GM23338 (cell line): ENCODE results near the gene NDUFA13. TPM values are rescaled to one million over a fixed set of nuclear protein-coding genes. Genes with fewer than 3 reads are reported as not detected.

Experiments used
- ATAC-seq: fragments of 200-7000 bp; cut with Tn5 transposase; 3 replicates; pipeline ENCODE4 v1.9.1; 2020
- DNase-seq: peaks from one replicate; pipeline ENCODE4 v3.0.0-alpha.2; 2015; ENCODE audit warnings: low spot score
- H2AFZ ChIP-seq: fragments of 200-600 bp; sonication (generic); 2 replicates; pipeline ENCODE4 v1.8.0; 2016; ENCODE audit warnings: antibody characterized with exemption, mild to moderate bottlenecking, moderate library complexity
- H3F3A ChIP-seq: fragments of 200-600 bp; sonication (generic); replicated peaks from 2 replicates; pipeline ENCODE4 v1.8.0; 2017; ENCODE audit warnings: antibody characterized with exemption, mixed run types, low read depth
- H3K27ac ChIP-seq: fragments of 200-600 bp; sonication (generic); 2 replicates; pipeline ENCODE4 v1.6.1; 2016; ENCODE audit warnings: low read depth
- H3K27me3 ChIP-seq: fragments of 200-600 bp; sonication (generic); 2 replicates; pipeline ENCODE4 v1.8.0; 2016; ENCODE audit warnings: mild to moderate bottlenecking, mixed run types, moderate library complexity; ENCODE audit not compliant: insufficient read depth
- H3K36me3 ChIP-seq: fragments of 200-600 bp; sonication (generic); 2 replicates; pipeline ENCODE4 v1.8.0; 2016; ENCODE audit warnings: mild to moderate bottlenecking; ENCODE audit not compliant: insufficient read depth
- H3K4me1 ChIP-seq: fragments of 200-600 bp; sonication (generic); 2 replicates; pipeline ENCODE4 v1.8.0; 2016; ENCODE audit warnings: mild to moderate bottlenecking, moderate library complexity; ENCODE audit not compliant: insufficient read depth
- H3K4me2 ChIP-seq: fragments of 200-600 bp; sonication (generic); 2 replicates; pipeline ENCODE4 v1.7.1; 2017; ENCODE audit warnings: mixed run types
- H3K4me3 ChIP-seq: fragments of 200-600 bp; sonication (generic); 2 replicates; pipeline ENCODE4 v1.6.1; 2016; ENCODE audit warnings: mixed run types
- H3K79me2 ChIP-seq: fragments of 200-600 bp; sonication (generic); replicated peaks from 2 replicates; pipeline ENCODE4 v1.8.0; 2017; ENCODE audit warnings: mild to moderate bottlenecking; ENCODE audit not compliant: insufficient read depth
- H3K9me2 ChIP-seq: fragments of 200-600 bp; sonication (generic); 2 replicates; pipeline ENCODE4 v1.8.0; 2017; ENCODE audit not compliant: insufficient read depth
- H4K20me1 ChIP-seq: fragments of 200-600 bp; sonication (generic); replicated peaks from 2 replicates; pipeline ENCODE4 v1.8.0; 2017; ENCODE audit warnings: mild to moderate bottlenecking; ENCODE audit not compliant: insufficient read depth
- H3K27ac Mint-ChIP-seq: 2 replicates; pipeline ENCODE4 v1.8.0; 2020; ENCODE audit warnings: inconsistent platforms, mild to moderate bottlenecking, moderate library complexity, mixed read lengths
- H3K27me3 Mint-ChIP-seq: 3 replicates; pipeline ENCODE4 v1.8.0; 2022; ENCODE audit warnings: low read depth, mild to moderate bottlenecking, moderate library complexity, mixed read lengths, inconsistent platforms; ENCODE audit not compliant: insufficient read depth, poor library complexity
- H3K36me3 Mint-ChIP-seq: 3 replicates; pipeline ENCODE4 v1.8.0; 2021; ENCODE audit warnings: low read depth, mild to moderate bottlenecking, inconsistent platforms, moderate library complexity, mixed read lengths
- H3K4me1 Mint-ChIP-seq: 3 replicates; pipeline ENCODE4 v1.8.0; 2020; ENCODE audit warnings: mild to moderate bottlenecking, inconsistent platforms, mixed read lengths
- H3K4me3 Mint-ChIP-seq: 3 replicates; pipeline ENCODE4 v1.8.0; 2021; ENCODE audit warnings: moderate library complexity, mild to moderate bottlenecking, inconsistent platforms, mixed read lengths
- H3K9me3 Mint-ChIP-seq: 3 replicates; pipeline ENCODE4 v1.8.0; 2020; ENCODE audit warnings: moderate library complexity, mild to moderate bottlenecking, inconsistent platforms, mixed read lengths
- CREB1 ChIP-seq: fragments of 250-450 bp; sonication (Bioruptor Pico); IDR thresholded peaks from 2 replicates; pipeline ENCODE4 v1.5.0; 2020; ENCODE audit warnings: low read depth, mild to moderate bottlenecking, moderate library complexity
- ETS1 ChIP-seq: IDR thresholded peaks from 2 replicates; pipeline ENCODE4 v1.6.1; 2016; ENCODE audit warnings: antibody characterized with exemption
- EZH2 ChIP-seq: fragments of 200-600 bp; sonication (generic); IDR thresholded peaks from one replicate; pipeline ENCODE4 v1.8.0; 2017; ENCODE audit warnings: antibody characterized with exemption, mild to moderate bottlenecking, low read depth; ENCODE audit not compliant: unreplicated experiment
- EZH2phosphoT487 ChIP-seq: fragments of 200-600 bp; sonication (generic); IDR thresholded peaks from one replicate; pipeline ENCODE4 v1.8.1; 2018; ENCODE audit warnings: antibody characterized with exemption; ENCODE audit not compliant: unreplicated experiment
- JUNB ChIP-seq: IDR thresholded peaks from one replicate; pipeline ENCODE4 v1.6.1; 2016; ENCODE audit warnings: antibody characterized with exemption; ENCODE audit not compliant: unreplicated experiment
- NANOG ChIP-seq: IDR thresholded peaks from 2 replicates; pipeline ENCODE4 v1.6.1; 2016; ENCODE audit warnings: antibody characterized with exemption, borderline replicate concordance
- POLR2AphosphoS5 ChIP-seq: IDR thresholded peaks from 2 replicates; pipeline ENCODE4 v1.6.1; 2016; ENCODE audit warnings: antibody characterized with exemption, low read depth
- REST ChIP-seq: IDR thresholded peaks from one replicate; pipeline ENCODE4 v1.6.1; 2018; ENCODE audit warnings: antibody characterized with exemption; ENCODE audit not compliant: unreplicated experiment
- STAT1 ChIP-seq: IDR thresholded peaks from one replicate; pipeline ENCODE4 v1.6.1; 2016; ENCODE audit warnings: antibody characterized with exemption; ENCODE audit not compliant: unreplicated experiment
- ZNF114 ChIP-seq: fragments of 250-450 bp; sonication (Bioruptor Pico); IDR thresholded peaks from 2 replicates; pipeline ENCODE4 v1.5.0; 2020; ENCODE audit warnings: mild to moderate bottlenecking, moderate library complexity
- ZNF331 ChIP-seq: fragments of 250-450 bp; sonication (Bioruptor Pico); IDR thresholded peaks from 2 replicates; pipeline ENCODE4 v1.5.0; 2020; ENCODE audit warnings: low read depth, mild to moderate bottlenecking, moderate library complexity
- polyA plus RNA-seq: library from polyadenylated mRNA; unstranded; fragments of >200 nt; fragmentation: Nextera tagmentation; extraction: Ambion mirVana; gene quantifications from 2 replicates; pipeline ENCODE4 v1.2.1, GENCODE V29; 2016
- total RNA-seq: library from RNA; depleted of rRNA; stranded (reverse); fragments of >200 nt; shearing (Covaris generic); gene quantifications from 2 replicates; pipeline ENCODE4 v1.2.3, GENCODE V29; 2014
- TF ChIP-seq, protein P1 (sequence below): fragments of 250-450 bp; sonication (Bioruptor Pico); IDR thresholded peaks from 2 replicates; pipeline ENCODE4 v1.5.0; 2020; ENCODE audit warnings: mild to moderate bottlenecking, moderate library complexity
- TF ChIP-seq, protein P2 (sequence below), 2 experiments: fragments of 200-600 bp in 1 of 2; sonication (generic) in 1 of 2; conservative IDR thresholded peaks; 2 replicates each; pipeline versions ENCODE4 v1.5.1 to v1.6.1; 2016 to 2017; ENCODE audit warnings: antibody characterized with exemption in 2 of 2, low read depth in 2 of 2, mild to moderate bottlenecking in 2 of 2, moderate library complexity in 1 of 2

Gene NDUFA13
- total and polyA plus RNA-seq, 2 experiments from 2014 or later = 143 to 598 TPM

DNA sequence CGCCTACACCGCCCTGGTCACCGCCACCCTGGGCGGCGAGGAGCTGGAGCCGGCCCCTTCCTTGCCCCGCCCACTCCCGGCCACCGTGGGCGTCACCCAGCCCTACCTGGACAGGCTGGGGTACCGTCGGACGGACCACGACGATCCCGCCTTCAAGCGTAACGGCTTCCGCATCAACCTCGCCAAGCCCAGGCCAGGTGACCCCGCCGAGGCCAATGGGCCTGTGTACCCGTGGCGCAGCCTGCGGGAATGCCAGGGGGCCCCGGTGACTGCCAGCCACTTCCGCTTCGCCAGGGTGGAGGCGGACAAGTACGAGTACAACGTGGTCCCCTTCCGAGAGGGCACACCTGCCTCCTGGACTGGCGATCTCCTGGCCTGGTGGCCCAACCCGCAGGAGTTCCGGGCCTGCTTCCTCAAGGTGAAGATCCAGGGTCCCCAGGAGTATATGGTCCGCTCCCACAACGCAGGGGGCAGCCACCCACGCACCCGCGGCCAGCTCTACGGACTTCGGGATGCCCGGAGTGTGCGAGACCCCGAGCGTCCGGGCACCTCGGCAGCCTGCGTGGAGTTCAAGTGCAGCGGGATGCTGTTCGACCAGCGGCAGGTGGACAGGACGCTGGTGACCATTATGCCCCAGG lies 29.0 kb downstream of the NDUFA13 start:
- no peak for TF ChIP-seq ZNF331 (CRISPR knock-in tag)
- TF ChIP-seq, protein P1, sequence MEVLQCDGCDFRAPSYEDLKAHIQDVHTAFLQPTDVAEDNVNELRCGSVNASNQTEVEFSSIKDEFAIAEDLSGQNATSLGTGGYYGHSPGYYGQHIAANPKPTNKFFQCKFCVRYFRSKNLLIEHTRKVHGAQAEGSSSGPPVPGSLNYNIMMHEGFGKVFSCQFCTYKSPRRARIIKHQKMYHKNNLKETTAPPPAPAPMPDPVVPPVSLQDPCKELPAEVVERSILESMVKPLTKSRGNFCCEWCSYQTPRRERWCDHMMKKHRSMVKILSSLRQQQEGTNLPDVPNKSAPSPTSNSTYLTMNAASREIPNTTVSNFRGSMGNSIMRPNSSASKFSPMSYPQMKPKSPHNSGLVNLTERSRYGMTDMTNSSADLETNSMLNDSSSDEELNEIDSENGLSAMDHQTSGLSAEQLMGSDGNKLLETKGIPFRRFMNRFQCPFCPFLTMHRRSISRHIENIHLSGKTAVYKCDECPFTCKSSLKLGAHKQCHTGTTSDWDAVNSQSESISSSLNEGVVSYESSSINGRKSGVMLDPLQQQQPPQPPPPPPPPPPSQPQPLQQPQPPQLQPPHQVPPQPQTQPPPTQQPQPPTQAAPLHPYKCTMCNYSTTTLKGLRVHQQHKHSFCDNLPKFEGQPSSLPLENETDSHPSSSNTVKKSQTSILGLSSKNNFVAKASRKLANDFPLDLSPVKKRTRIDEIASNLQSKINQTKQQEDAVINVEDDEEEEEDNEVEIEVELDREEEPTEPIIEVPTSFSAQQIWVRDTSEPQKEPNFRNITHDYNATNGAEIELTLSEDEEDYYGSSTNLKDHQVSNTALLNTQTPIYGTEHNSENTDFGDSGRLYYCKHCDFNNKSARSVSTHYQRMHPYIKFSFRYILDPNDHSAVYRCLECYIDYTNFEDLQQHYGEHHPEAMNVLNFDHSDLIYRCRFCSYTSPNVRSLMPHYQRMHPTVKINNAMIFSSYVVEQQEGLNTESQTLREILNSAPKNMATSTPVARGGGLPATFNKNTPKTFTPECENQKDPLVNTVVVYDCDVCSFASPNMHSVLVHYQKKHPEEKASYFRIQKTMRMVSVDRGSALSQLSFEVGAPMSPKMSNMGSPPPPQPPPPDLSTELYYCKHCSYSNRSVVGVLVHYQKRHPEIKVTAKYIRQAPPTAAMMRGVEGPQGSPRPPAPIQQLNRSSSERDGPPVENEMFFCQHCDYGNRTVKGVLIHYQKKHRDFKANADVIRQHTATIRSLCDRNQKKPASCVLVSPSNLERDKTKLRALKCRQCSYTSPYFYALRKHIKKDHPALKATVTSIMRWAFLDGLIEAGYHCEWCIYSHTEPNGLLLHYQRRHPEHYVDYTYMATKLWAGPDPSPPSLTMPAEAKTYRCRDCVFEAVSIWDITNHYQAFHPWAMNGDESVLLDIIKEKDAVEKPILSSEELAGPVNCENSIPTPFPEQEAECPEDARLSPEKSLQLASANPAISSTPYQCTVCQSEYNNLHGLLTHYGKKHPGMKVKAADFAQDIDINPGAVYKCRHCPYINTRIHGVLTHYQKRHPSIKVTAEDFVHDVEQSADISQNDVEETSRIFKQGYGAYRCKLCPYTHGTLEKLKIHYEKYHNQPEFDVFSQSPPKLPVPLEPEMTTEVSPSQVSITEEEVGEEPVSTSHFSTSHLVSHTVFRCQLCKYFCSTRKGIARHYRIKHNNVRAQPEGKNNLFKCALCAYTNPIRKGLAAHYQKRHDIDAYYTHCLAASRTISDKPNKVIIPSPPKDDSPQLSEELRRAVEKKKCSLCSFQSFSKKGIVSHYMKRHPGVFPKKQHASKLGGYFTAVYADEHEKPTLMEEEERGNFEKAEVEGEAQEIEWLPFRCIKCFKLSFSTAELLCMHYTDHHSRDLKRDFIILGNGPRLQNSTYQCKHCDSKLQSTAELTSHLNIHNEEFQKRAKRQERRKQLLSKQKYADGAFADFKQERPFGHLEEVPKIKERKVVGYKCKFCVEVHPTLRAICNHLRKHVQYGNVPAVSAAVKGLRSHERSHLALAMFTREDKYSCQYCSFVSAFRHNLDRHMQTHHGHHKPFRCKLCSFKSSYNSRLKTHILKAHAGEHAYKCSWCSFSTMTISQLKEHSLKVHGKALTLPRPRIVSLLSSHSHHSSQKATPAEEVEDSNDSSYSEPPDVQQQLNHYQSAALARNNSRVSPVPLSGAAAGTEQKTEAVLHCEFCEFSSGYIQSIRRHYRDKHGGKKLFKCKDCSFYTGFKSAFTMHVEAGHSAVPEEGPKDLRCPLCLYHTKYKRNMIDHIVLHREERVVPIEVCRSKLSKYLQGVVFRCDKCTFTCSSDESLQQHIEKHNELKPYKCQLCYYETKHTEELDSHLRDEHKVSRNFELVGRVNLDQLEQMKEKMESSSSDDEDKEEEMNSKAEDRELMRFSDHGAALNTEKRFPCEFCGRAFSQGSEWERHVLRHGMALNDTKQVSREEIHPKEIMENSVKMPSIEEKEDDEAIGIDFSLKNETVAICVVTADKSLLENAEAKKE (CRISPR knock-in tag) = no peak
- no peak for TF ChIP-seq ETS1
- TF ChIP-seq POLR2AphosphoS5 = no peak
- no peak for TF ChIP-seq NANOG
- TF ChIP-seq STAT1 = no peak
- no peak for TF ChIP-seq EZH2
- TF ChIP-seq, protein P2, sequence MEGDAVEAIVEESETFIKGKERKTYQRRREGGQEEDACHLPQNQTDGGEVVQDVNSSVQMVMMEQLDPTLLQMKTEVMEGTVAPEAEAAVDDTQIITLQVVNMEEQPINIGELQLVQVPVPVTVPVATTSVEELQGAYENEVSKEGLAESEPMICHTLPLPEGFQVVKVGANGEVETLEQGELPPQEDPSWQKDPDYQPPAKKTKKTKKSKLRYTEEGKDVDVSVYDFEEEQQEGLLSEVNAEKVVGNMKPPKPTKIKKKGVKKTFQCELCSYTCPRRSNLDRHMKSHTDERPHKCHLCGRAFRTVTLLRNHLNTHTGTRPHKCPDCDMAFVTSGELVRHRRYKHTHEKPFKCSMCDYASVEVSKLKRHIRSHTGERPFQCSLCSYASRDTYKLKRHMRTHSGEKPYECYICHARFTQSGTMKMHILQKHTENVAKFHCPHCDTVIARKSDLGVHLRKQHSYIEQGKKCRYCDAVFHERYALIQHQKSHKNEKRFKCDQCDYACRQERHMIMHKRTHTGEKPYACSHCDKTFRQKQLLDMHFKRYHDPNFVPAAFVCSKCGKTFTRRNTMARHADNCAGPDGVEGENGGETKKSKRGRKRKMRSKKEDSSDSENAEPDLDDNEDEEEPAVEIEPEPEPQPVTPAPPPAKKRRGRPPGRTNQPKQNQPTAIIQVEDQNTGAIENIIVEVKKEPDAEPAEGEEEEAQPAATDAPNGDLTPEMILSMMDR (conservative IDR thresholded peaks at IDR 0.05; ENCODE audit: low read depth in 2 of 2) = no peak
- no peak for TF ChIP-seq REST
- no peak for TF ChIP-seq EZH2phosphoT487
- no peak for TF ChIP-seq CREB1 (CRISPR knock-in tag)
- TF ChIP-seq JUNB = no peak
- TF ChIP-seq ZNF114 (CRISPR knock-in tag) = no peak
- no peak overlapping the region for H3K27ac ChIP-seq
- H3K4me1 Mint-ChIP-seq = peaks cover 8% of the 10 kb centered on the region; the same call in 2 of the 3 replicates
- H3K27ac Mint-ChIP-seq = no peak overlapping the region
- no peak for ATAC-seq
- H3K9me2 ChIP-seq = no peaks in the 10 kb centered on the region
- H3K79me2 ChIP-seq = no peaks in the 10 kb centered on the region
- no peak for DNase-seq
- H3K27me3 Mint-ChIP-seq = peaks cover 7% of the 10 kb centered on the region
- H3K4me2 ChIP-seq = no peak overlapping the region
- no peaks in the 10 kb centered on the region for H3K36me3 ChIP-seq
- H3F3A ChIP-seq = no peaks in the 10 kb centered on the region
- peaks cover 5% of the 10 kb centered on the region; the same call in 1 of the 2 replicates for H3K27me3 ChIP-seq
- H2AFZ ChIP-seq = no peak overlapping the region
- no peaks in the 10 kb centered on the region; the same call in 2 of the 3 replicates for H3K36me3 Mint-ChIP-seq
- H3K4me3 ChIP-seq = no peak overlapping the region
- H3K4me1 ChIP-seq = no peaks in the 10 kb centered on the region
- no peaks in the 10 kb centered on the region for H4K20me1 ChIP-seq
- no peak overlapping the region for H3K4me3 Mint-ChIP-seq
- H3K9me3 Mint-ChIP-seq = no peaks in the 10 kb centered on the region; the same call in 2 of the 3 replicates
